ENCODE results near the gene PPP1R26.
"Not testable (repeated sequence)": the region's sequence is repeated elsewhere in the genome, so short reads cannot be mapped to it uniquely, and the experiment has no call there.

The PPP1R26 gene

DNA sequence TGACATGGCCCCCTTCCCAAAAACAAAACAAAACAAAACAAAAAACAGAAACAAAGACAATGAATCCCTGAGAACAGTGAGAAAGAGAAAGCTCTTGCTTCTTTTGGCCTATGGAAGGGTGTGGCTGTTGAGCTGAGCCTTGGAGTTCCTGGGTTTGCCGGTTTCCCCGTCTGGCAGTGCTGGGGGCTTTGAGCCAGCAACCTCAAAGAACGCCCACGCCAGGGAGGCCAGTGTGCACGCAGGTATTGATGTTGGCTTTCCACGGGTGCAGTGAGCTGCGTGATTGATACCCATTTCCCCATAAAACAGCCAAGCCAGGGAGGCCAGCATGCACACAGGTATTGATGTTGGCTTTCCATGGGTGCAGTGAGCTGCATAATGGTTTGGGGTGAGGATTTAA is 33.3 kb downstream of the PPP1R26 start:
- Histone ChIP-seq H3K4me3 (replicated peaks; ENCODE audit: insufficient read depth, low read length) (no peak overlapping the region), H3K27me3 (ENCODE audit: insufficient read depth, poor library complexity, severe bottlenecking) (no peaks in the 10 kb centered on the region), H3K27ac (replicated peaks) (no peak overlapping the region)
- no peak for DNase-seq (ENCODE audit: low read depth in 1 of 2, low spot score in 1 of 2)
- TF ChIP-seq CTCF (IDR thresholded peaks at IDR 0.05; ENCODE audit: insufficient read depth, low read length) (no peak), POLR2AphosphoS5 (IDR thresholded peaks at IDR 0.05; ENCODE audit: low read depth) (no peak)

DNA sequence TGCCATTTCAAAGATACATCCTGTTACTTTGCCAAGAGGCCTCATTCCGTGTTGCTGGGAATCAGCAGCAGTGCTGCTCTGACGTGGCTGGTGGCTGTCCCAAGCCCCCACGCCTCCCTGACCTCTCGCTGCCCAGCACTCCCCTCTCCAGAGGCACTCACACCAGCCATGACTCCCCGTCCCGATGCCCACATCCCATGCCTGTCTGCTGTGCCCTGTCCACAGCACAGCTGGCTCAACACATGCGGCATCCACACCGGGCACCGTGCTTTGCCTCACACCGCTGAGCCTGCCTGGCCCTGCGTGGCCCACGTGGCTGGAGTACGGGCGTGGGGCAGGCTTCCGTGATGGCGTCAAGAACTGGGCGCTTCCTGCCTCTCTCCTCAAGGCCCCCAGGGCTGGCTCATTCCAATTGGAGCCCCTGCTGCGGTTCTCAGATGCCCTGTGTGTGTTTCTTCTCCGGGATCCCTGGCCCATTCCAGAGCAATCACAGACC is 33.8 kb downstream of the PPP1R26 start:
- no peak for DNase-seq (ENCODE audit: low read depth in 1 of 2, low spot score in 1 of 2)
- no peaks in the 10 kb centered on the region for H3K27me3 ChIP-seq (ENCODE audit: insufficient read depth, poor library complexity, severe bottlenecking)

GRCh38 chr9:135513906-135514305 is 34.3 kb downstream of the PPP1R26 start:
- H3K4me3 ChIP-seq (replicated peaks; ENCODE audit: insufficient read depth, low read length); H3K27ac ChIP-seq (replicated peaks); DNase-seq (ENCODE audit: low read depth in 1 of 2, low spot score in 1 of 2); H3K27me3 ChIP-seq (ENCODE audit: insufficient read depth, poor library complexity, severe bottlenecking): not testable (repeated sequence)

More for the DNA sequence above, 33.8 kb downstream of the PPP1R26 start:
- Histone ChIP-seq H3K27ac (replicated peaks) (no peak overlapping the region), H3K4me3 (replicated peaks; ENCODE audit: insufficient read depth, low read length) (no peak overlapping the region)
- TF ChIP-seq GABPA (IDR thresholded peaks at IDR 0.05; ENCODE audit: low read depth), result no peak
- no peak for TF ChIP-seq POLR2AphosphoS5 (IDR thresholded peaks at IDR 0.05; ENCODE audit: low read depth)
- TF ChIP-seq, protein P1, sequence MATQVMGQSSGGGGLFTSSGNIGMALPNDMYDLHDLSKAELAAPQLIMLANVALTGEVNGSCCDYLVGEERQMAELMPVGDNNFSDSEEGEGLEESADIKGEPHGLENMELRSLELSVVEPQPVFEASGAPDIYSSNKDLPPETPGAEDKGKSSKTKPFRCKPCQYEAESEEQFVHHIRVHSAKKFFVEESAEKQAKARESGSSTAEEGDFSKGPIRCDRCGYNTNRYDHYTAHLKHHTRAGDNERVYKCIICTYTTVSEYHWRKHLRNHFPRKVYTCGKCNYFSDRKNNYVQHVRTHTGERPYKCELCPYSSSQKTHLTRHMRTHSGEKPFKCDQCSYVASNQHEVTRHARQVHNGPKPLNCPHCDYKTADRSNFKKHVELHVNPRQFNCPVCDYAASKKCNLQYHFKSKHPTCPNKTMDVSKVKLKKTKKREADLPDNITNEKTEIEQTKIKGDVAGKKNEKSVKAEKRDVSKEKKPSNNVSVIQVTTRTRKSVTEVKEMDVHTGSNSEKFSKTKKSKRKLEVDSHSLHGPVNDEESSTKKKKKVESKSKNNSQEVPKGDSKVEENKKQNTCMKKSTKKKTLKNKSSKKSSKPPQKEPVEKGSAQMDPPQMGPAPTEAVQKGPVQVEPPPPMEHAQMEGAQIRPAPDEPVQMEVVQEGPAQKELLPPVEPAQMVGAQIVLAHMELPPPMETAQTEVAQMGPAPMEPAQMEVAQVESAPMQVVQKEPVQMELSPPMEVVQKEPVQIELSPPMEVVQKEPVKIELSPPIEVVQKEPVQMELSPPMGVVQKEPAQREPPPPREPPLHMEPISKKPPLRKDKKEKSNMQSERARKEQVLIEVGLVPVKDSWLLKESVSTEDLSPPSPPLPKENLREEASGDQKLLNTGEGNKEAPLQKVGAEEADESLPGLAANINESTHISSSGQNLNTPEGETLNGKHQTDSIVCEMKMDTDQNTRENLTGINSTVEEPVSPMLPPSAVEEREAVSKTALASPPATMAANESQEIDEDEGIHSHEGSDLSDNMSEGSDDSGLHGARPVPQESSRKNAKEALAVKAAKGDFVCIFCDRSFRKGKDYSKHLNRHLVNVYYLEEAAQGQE (IDR thresholded peaks at IDR 0.05; ENCODE audit: insufficient replicate concordance, low read depth), result no peak
- no peak for TF ChIP-seq CTCF (IDR thresholded peaks at IDR 0.05; ENCODE audit: insufficient read depth, low read length)
- TF ChIP-seq SPI1 (IDR thresholded peaks at IDR 0.05; ENCODE audit: borderline replicate concordance, low read depth), result no peak

DNA sequence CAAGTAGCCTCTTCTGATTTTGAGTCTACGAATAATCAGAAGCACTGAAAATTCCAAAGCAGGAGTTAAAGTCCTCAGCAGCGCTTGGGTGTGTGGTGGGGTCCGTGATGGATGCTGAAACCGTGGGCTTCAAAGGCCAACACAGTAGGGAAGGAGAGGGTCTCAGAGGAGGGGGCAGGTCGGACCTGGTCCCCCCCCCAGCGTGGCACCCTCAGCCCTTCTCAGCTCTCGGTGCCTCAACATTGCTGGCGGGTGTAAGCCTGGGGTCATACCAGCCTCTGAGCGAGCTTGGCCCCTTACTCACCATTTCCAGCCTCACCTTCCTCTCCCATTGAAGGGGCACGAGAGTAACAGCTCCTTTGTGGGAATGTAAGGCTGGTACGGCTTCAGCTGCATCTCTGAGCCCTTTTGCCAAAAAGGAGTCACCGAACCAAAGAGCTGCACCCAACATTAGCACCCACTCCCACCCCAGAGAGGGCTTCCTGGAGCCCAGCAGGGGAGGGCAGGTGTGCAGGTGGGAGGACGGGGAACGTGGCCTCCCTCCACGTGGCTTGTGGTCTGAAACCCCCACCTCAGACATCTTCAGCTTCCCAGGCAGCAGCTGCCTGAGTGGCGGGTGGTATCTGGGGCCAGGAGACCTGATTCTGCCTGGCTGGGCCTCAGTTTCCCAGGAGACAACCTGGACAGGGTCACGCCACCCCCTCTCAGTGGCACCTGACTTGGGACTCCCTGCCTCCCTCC is 34.9 kb downstream of the PPP1R26 start:
- Histone ChIP-seq H3K27ac (replicated peaks) (no peak overlapping the region), H3K4me3 (replicated peaks; ENCODE audit: insufficient read depth, low read length) (no peak overlapping the region), H3K27me3 (ENCODE audit: insufficient read depth, poor library complexity, severe bottlenecking) (no peaks in the 10 kb centered on the region)
- TF ChIP-seq SPI1 (IDR thresholded peaks at IDR 0.05; ENCODE audit: borderline replicate concordance, low read depth) (no peak), POLR2AphosphoS5 (IDR thresholded peaks at IDR 0.05; ENCODE audit: low read depth) (no peak), GABPA (IDR thresholded peaks at IDR 0.05; ENCODE audit: low read depth) (no peak)
- DNase-seq (ENCODE audit: low read depth in 1 of 2, low spot score in 1 of 2), result no peak

- Histone ChIP-seq H3K27me3 (ENCODE audit: insufficient read depth, poor library complexity, severe bottlenecking) (no peaks in the 10 kb centered on the region), H3K27ac (replicated peaks) (no peak overlapping the region), H3K4me3 (replicated peaks; ENCODE audit: insufficient read depth, low read length) (no peak overlapping the region)
- TF ChIP-seq, protein P1 (IDR thresholded peaks at IDR 0.05; ENCODE audit: insufficient replicate concordance, low read depth), result no peak
- no peak for TF ChIP-seq CTCF (IDR thresholded peaks at IDR 0.05; ENCODE audit: insufficient read depth, low read length)
- no peak for TF ChIP-seq GABPA (IDR thresholded peaks at IDR 0.05; ENCODE audit: low read depth)
- TF ChIP-seq POLR2AphosphoS5 (IDR thresholded peaks at IDR 0.05; ENCODE audit: low read depth), result no peak
- no peak for TF ChIP-seq SPI1 (IDR thresholded peaks at IDR 0.05; ENCODE audit: borderline replicate concordance, low read depth)
- no peak for DNase-seq (ENCODE audit: low read depth in 1 of 2, low spot score in 1 of 2)
Measured at GRCh38 chr9:135515083-135515951, 35.7 kb downstream of the PPP1R26 start.
